Activated CD4-positive, alpha-beta T cell treated with anti-CD3 and anti-CD28 coated beads, Interleukin-2, amount 50 U/mL, for 16 hours (primary cell): Measurements from ENCODE around the gene USP47.

Source experiments
- DNase-seq: peaks from one replicate; pipeline ENCODE4 v3.0.0-alpha.2; 2020

Gene USP47

DNA sequence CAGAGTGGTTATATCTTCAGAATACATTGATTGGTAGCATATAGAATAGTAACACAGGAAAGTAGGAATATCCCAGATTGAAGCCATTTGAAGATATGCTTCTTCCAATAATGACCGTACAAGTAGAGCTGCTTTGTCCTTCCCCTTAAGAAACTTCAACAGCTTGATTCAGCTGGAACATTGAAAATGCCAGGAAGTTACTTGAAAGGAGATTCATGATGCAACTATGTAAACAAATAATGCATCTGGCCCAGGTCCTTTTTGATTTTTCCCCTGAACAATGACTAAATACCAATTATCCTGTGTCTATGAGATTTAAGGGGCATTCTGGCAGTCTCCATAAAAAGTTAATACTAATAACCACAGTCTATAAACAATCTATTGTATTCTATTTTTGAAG is 163.7 kb downstream of the USP47 start:
- no peak for DNase-seq

DNA sequence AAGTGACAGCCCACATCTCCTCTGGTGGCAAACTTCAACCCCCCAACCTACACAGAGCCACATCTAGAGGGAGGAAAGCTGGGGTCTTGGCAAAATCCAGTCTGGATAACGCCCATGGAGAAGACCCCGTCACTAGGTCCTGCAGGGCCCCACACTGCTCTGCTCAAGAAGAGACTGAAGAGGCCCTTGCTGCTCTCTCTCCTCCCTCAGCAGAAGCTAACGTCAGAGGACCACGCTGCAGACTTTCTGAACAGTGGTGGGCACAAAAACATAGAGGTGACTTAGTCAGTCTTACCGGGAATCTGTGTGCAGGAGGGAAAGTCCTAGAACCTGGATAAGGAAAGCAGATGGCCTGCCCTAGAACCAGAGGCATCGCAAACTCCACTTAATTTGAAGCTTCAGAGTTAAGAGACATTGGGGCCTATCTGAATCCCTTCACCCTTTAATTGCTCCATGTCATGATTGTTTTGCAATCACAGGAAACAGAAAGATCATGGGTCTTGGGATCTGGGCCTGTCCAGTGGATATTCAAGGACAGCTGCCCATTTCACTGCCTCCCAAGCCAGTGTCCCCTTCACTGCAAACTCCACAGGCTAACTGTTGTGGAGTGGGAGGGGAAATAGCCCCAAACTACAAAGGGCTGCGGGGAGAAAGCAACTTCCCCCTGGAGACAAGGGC is 164.9 kb downstream of the USP47 start:
- no peak for DNase-seq

- DNase-seq, result no peak
These were observed 165.4 kb downstream of the USP47 start for GRCh38 chr11:12007230-12007593.

DNA sequence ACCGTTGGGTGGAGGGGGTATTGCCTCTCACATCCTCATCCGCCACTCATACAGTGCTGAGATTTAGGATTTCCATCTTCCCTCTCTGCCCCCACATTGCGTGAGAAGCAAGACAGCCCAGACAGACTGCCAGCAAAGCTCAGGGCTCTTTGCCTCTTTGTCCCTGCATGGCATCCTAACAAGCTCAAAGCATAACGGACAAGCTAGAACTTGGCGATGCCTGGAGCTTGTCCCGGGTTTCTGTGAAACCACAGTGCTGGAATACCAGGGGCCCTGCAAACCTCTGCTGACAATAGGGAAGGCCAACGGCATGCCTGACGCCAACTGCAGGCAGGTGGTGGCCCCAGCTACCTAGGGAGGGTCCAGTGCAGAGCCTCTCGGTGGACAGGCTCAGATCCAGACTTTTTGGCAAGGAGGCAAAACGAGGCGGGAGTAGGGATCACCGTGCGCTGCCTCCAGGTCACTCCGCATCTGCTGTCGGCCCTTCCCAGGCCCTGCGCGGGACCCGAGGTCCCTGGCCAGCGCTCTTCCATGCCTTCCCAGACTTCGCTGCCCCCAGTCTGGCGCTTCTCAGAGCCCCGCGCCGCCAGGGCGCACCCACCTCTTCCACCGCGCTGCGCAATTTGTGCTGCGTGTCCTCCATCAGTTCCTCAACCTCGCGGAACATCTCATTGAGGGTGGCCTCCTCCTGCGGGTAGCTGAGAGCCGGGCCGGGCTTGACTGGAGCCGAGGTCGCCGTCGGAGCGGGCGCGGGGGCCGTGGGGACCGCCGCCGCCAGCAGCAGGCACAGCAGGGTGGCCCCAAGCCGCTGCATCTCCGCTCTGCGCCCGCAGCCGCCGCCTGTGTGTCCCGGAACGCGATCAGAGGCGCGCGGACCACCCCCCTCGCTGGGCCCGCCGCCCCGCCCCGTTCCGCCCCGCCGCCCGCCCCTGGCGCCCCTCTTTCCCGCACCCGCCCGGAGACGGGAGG is 166.3 kb downstream of the USP47 start, which contains the start of gene DKK3:
TSS of gene DKK3 (minus strand) at position 858 of the 969 bp plus-strand sequence. CDS start at position 814, 44 bp downstream.
- no peak for DNase-seq
